ENCODE measurements around the gene GPC6. TPM values are rescaled to one million over a fixed set of nuclear protein-coding genes. Genes with fewer than 3 reads are reported as not detected.

Gene GPC6
- total and polyA plus RNA-seq, 2 experiments from 2014 or later = 14.4 to 20.8 TPM

GRCh38 chr13:94228763-94229162 lies 1002.2 kb downstream of the GPC6 start:
- TF ChIP-seq EZH2phosphoT487 (IDR thresholded peaks at IDR 0.05; ENCODE audit: insufficient read depth, low read depth) (no peak), EZH2 (IDR thresholded peaks at IDR 0.05; ENCODE audit: insufficient read depth, poor library complexity, severe bottlenecking) (no peak)
- H3K27ac ChIP-seq = no peak overlapping the region
- H3K9me2 ChIP-seq (ENCODE audit: insufficient read depth) = no peaks in the 10 kb centered on the region
- H3K9ac ChIP-seq = no peak overlapping the region
- no peak overlapping the region for H3K4me2 ChIP-seq (ENCODE audit: unreplicated experiment)
- WGBS, 2 experiments (ENCODE audit: low coverage in 1 of 2, low lambda C conversion rate in 2 of 2, missing lambda C conversion rate in 2 of 2) = 44 to 69% methylated on average over 1 of the region's 1 CpG
- no peak for DNase-seq
- H3K4me1 ChIP-seq (ENCODE audit: insufficient read depth) = peaks cover 8% of the 10 kb centered on the region
- H3K4me3 ChIP-seq = no peak overlapping the region
- no peaks in the 10 kb centered on the region for H3K79me2 ChIP-seq (ENCODE audit: insufficient read depth)
- H3F3A ChIP-seq (ENCODE audit: insufficient read depth) = no peaks in the 10 kb centered on the region
- H2AFZ ChIP-seq = no peak overlapping the region
- no peaks in the 10 kb centered on the region for H4K20me1 ChIP-seq (ENCODE audit: insufficient read depth)
- H3K27me3 ChIP-seq (replicated peaks; ENCODE audit: insufficient read depth) = no peaks in the 10 kb centered on the region
- in situ Hi-C loops (cut with MboI) = no loop called here
- no peaks in the 10 kb centered on the region for H3K36me3 ChIP-seq (ENCODE audit: low read depth)
- H3K9me3 ChIP-seq (ENCODE audit: low read depth) = no peaks in the 10 kb centered on the region

DNA sequence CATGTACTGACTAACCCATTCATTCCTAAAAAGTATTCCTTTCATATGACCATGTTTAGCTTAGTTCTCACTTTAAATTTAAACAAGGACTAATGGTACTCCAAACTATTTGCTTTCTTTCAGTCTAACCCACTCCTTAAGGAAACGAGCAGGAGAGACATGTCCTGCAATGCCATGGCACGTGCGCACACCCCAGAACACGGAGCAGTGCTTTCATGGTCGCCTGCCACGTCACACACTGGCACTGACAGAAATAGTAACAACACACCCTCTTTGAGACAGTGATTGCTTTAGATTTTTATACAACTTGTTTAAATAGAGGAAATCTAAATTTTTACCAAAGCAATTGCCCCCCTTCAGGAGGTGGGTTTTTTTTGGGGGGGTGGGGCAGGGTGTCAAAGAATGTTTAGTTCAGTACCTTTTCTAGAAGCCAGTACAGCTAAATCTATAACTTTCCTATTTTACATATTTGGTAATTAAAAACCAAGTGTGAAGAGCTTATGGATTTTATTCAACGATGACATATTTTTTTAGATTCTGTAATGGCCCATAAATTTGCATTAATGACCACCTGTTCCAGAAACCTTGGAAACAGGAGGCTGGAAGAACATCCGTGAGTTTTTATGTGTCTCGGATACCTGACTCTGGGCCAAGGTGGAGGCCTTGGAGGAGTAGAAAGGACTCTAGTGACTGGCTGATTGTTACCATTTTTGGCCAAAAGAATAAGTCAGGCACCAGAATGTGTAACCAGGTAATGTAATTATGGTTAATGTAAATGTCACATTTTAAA lies 1005.7 kb downstream of the GPC6 start:
- no peaks in the 10 kb centered on the region for H4K20me1 ChIP-seq (ENCODE audit: insufficient read depth)
- H3K9me2 ChIP-seq (ENCODE audit: insufficient read depth) = no peaks in the 10 kb centered on the region
- H3K79me2 ChIP-seq (ENCODE audit: insufficient read depth) = no peaks in the 10 kb centered on the region
- no peak overlapping the region for H2AFZ ChIP-seq
- no peaks in the 10 kb centered on the region for H3K9me3 ChIP-seq (ENCODE audit: low read depth)
- peaks cover 20% of the 10 kb centered on the region for H3K4me1 ChIP-seq (ENCODE audit: insufficient read depth)
- H3K4me2 ChIP-seq (ENCODE audit: unreplicated experiment) = no peak overlapping the region
- TF ChIP-seq EZH2phosphoT487 (IDR thresholded peaks at IDR 0.05; ENCODE audit: insufficient read depth, low read depth) = no peak
- no peak for TF ChIP-seq EZH2 (IDR thresholded peaks at IDR 0.05; ENCODE audit: insufficient read depth, poor library complexity, severe bottlenecking)
- H3K36me3 ChIP-seq (ENCODE audit: low read depth) = no peaks in the 10 kb centered on the region
- in situ Hi-C loops (cut with MboI) = no loop called here
- H3F3A ChIP-seq (ENCODE audit: insufficient read depth) = no peaks in the 10 kb centered on the region
- H3K27me3 ChIP-seq (replicated peaks; ENCODE audit: insufficient read depth) = no peaks in the 10 kb centered on the region
- WGBS, 2 experiments (ENCODE audit: low coverage in 1 of 2, low lambda C conversion rate in 2 of 2, missing lambda C conversion rate in 2 of 2) = 82% methylated on average over 9 of the region's 9 CpGs
- no peak for DNase-seq
- H3K4me3 ChIP-seq = no peak overlapping the region
- H3K9ac ChIP-seq = no peak overlapping the region
- H3K27ac ChIP-seq = no peak overlapping the region

DNA sequence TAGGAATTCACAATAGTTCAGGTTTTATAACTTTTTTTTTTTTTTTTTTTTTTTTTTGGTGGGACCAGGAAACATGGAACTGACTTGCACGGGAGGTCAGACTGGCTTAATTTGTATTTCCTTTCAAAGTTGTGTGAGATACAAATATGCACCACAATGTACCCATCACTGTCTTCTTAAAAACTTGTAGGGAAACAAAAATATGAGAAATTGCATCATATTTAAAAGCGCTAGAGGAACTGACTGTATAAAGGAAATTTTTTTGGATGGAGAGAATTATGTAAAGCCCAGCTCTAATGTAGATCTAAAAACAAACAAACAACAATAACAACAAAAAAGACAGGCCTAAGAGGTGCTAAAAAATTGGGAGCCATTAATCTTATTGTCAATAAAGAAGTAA lies 1006.3 kb downstream of the GPC6 start:
- H4K20me1 ChIP-seq (ENCODE audit: insufficient read depth) = no peaks in the 10 kb centered on the region
- H3K9me3 ChIP-seq (ENCODE audit: low read depth) = no peaks in the 10 kb centered on the region
- H3K4me2 ChIP-seq (ENCODE audit: unreplicated experiment) = peak overlapping the region; percentile 52
- TF ChIP-seq EZH2phosphoT487 (IDR thresholded peaks at IDR 0.05; ENCODE audit: insufficient read depth, low read depth) = no peak
- TF ChIP-seq EZH2 (IDR thresholded peaks at IDR 0.05; ENCODE audit: insufficient read depth, poor library complexity, severe bottlenecking) = no peak
- no peaks in the 10 kb centered on the region for H3K36me3 ChIP-seq (ENCODE audit: low read depth)
- peak overlapping the region; percentile 40 for H3K4me3 ChIP-seq
- peaks cover 20% of the 10 kb centered on the region for H3K4me1 ChIP-seq (ENCODE audit: insufficient read depth)
- peak overlapping the region; percentile 40 for H2AFZ ChIP-seq
- H3F3A ChIP-seq (ENCODE audit: insufficient read depth) = no peaks in the 10 kb centered on the region
- H3K27me3 ChIP-seq (replicated peaks; ENCODE audit: insufficient read depth) = no peaks in the 10 kb centered on the region
- DNase-seq = no peak
- H3K9me2 ChIP-seq (ENCODE audit: insufficient read depth) = no peaks in the 10 kb centered on the region
- H3K79me2 ChIP-seq (ENCODE audit: insufficient read depth) = no peaks in the 10 kb centered on the region
- in situ Hi-C loops (cut with MboI) = no loop called here
- 82 to 94% methylated on average over 2 of the region's 2 CpGs for WGBS, 2 experiments (ENCODE audit: low coverage in 1 of 2, low lambda C conversion rate in 2 of 2, missing lambda C conversion rate in 2 of 2)
- H3K27ac ChIP-seq = peak overlapping the region; percentile 52
- peak overlapping the region; percentile 51 for H3K9ac ChIP-seq

- in situ Hi-C loops (cut with MboI) = no loop called here
- Histone ChIP-seq H3K36me3 (ENCODE audit: low read depth) (no peaks in the 10 kb centered on the region), H2AFZ (peak overlapping the region; percentile 40), H3K4me1 (ENCODE audit: insufficient read depth) (peaks cover 20% of the 10 kb centered on the region), H3K9me3 (ENCODE audit: low read depth) (no peaks in the 10 kb centered on the region), H3K27ac (peak overlapping the region; percentile 52), H3K79me2 (ENCODE audit: insufficient read depth) (no peaks in the 10 kb centered on the region), H3K9ac (peak overlapping the region; percentile 51), H3K27me3 (replicated peaks; ENCODE audit: insufficient read depth) (no peaks in the 10 kb centered on the region), H3K4me2 (ENCODE audit: unreplicated experiment) (peak overlapping the region; percentile 52), H3K9me2 (ENCODE audit: insufficient read depth) (no peaks in the 10 kb centered on the region), H3K4me3 (peak overlapping the region; percentile 40), H4K20me1 (ENCODE audit: insufficient read depth) (no peaks in the 10 kb centered on the region), H3F3A (ENCODE audit: insufficient read depth) (peaks cover under 1% of the 10 kb centered on the region; the same call in 1 of the 2 replicates)
- peak; percentile 94 for DNase-seq
- TF ChIP-seq EZH2 (IDR thresholded peaks at IDR 0.05; ENCODE audit: insufficient read depth, poor library complexity, severe bottlenecking) = no peak
- no peak for TF ChIP-seq EZH2phosphoT487 (IDR thresholded peaks at IDR 0.05; ENCODE audit: insufficient read depth, low read depth)
- WGBS, 2 experiments (ENCODE audit: low coverage in 1 of 2, low lambda C conversion rate in 2 of 2, missing lambda C conversion rate in 2 of 2) = 1% methylated on average over 5 of the region's 5 CpGs
These were observed 1006.8 kb downstream of the GPC6 start for GRCh38 chr13:94233401-94233800.

Measured in GM23248 (cell line).